Right ventricle myocardium inferior (tissue), 1 donor: ENCODE results near the gene PNLIPRP2. TPM values are rescaled to one million over a fixed set of nuclear protein-coding genes. Genes with fewer than 3 reads are reported as not detected.

Source experiments
- ATAC-seq: fragments of 200-7000 bp; cut with Tn5 transposase; one replicate; pipeline ENCODE4 v1.9.1; 2020; ENCODE audit warnings: mild to moderate bottlenecking, moderate library complexity
- DNase-seq: peaks from one replicate; pipeline ENCODE4 v3.0.0; 2021; ENCODE audit errors: missing footprints
- intact Hi-C: fragments of 100-400 bp; cut with DNase I; formaldehyde crosslinking; loops from one replicate; pipeline ENCODE4 v1.11.0; 2022
- total RNA-seq: library from RNA; stranded (reverse); fragmentation: NEBNext Ultra II Directional; extraction: Animal tissue kit (Norgen Biotek cat#: 25700); gene quantifications from one replicate; pipeline ENCODE4 v1.2.1, GENCODE V29; 2021
- donor health status: DM: no; HTN: yes; CAD: no; lungs with severe emphysema.

PNLIPRP2 gene
- total RNA-seq, 1 donor from 2014 or later, result not detected

GRCh38 chr10:116692225-116692624 lies 71.5 kb downstream of the PNLIPRP2 start:
- intact Hi-C loops, result loop anchor here (5.0 kb wide), 2 partner anchors 45 to 80 kb away; no protein-coding TSS in a partner anchor
- ATAC-seq, result no peak
- peak; percentile 32 for DNase-seq

GRCh38 chr10:116694243-116694926 lies 73.6 kb downstream of the PNLIPRP2 start:
- intact Hi-C loops, result loop anchor here (5.0 kb wide), 2 partner anchors 43 to 78 kb away; no protein-coding TSS in a partner anchor
- DNase-seq (peak; percentile 35), ATAC-seq (no peak)

Other genes with a start within 250 kb of the PNLIPRP2 start
- not detected for gene PNLIPRP3, start 193.1 kb upstream of the PNLIPRP2 start, total RNA-seq
- not detected for gene PNLIP, start 75.0 kb upstream of the PNLIPRP2 start, total RNA-seq
- not detected for gene PNLIPRP1, start 30.0 kb upstream of the PNLIPRP2 start, total RNA-seq
- 20.8 TPM for gene HSPA12A, start 121.6 kb downstream of the PNLIPRP2 start, total RNA-seq
- gene ENO4, start 228.5 kb downstream of the PNLIPRP2 start, total RNA-seq, result not detected